ENCODE data around the gene DENND1B.

The DENND1B gene

DNA sequence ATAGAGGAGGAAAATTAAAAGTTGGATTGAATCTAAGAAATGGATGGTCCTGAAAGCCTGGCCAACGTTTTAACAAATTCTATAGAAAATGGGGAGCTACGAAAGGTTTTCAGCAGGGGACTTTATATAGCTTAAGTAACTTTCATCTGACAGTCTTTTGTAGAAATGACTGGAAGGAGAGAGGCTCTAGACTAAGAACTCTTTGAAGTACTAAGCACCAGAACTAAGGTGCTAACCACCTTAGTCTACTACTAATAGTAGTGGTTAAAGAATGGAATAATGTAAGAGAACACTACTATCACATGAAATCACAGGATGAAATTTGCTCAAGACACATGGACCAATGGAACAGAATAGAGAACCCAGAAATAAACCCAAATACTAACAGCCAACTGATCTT lies 126.1 kb downstream of the DENND1B start:
- TF ChIP-seq, protein P1, sequence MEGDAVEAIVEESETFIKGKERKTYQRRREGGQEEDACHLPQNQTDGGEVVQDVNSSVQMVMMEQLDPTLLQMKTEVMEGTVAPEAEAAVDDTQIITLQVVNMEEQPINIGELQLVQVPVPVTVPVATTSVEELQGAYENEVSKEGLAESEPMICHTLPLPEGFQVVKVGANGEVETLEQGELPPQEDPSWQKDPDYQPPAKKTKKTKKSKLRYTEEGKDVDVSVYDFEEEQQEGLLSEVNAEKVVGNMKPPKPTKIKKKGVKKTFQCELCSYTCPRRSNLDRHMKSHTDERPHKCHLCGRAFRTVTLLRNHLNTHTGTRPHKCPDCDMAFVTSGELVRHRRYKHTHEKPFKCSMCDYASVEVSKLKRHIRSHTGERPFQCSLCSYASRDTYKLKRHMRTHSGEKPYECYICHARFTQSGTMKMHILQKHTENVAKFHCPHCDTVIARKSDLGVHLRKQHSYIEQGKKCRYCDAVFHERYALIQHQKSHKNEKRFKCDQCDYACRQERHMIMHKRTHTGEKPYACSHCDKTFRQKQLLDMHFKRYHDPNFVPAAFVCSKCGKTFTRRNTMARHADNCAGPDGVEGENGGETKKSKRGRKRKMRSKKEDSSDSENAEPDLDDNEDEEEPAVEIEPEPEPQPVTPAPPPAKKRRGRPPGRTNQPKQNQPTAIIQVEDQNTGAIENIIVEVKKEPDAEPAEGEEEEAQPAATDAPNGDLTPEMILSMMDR (IDR thresholded peaks at IDR 0.05; ENCODE audit: low read depth, low read length, missing control alignments) = no peak
- Histone ChIP-seq H3K27ac (no peak overlapping the region), H3K27me3 (replicated peaks) (no peaks in the 10 kb centered on the region), H3K36me3 (replicated peaks) (no peaks in the 10 kb centered on the region), H3K4me3 (ENCODE audit: low read depth, low read length) (no peak overlapping the region)
- in situ Hi-C loops (cut with HindIII; ENCODE audit: low pct_ligation_motif_present, low sequenced_read_pairs) = no loop called here
- DNase-seq = no peak

DNA sequence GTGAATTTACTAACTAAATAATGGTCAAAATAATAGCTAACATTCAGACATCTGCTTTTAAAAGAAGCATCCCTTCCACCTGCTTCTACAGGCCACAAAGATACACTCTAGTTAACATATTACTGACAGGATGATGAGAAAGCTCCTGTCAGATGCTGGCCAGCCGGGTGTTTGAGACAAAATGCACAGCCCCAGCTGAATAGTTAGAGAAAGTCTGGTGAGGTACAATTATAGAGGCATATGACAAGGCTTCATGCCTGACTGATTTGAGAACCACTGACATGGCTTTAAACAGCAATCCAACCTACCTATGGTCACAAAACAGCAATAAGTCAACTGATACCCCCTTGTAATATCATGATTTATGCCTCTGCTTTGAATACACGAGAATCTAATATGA lies 137.0 kb downstream of the DENND1B start:
- in situ Hi-C loops (cut with HindIII; ENCODE audit: low pct_ligation_motif_present, low sequenced_read_pairs) = no loop called here
- no peak for DNase-seq
- Histone ChIP-seq H3K4me3 (ENCODE audit: low read depth, low read length) (no peak overlapping the region), H3K27me3 (replicated peaks) (no peaks in the 10 kb centered on the region), H3K27ac (no peak overlapping the region), H3K36me3 (replicated peaks) (no peaks in the 10 kb centered on the region)
- TF ChIP-seq, protein P1 (IDR thresholded peaks at IDR 0.05; ENCODE audit: low read depth, low read length, missing control alignments) = no peak

DNA sequence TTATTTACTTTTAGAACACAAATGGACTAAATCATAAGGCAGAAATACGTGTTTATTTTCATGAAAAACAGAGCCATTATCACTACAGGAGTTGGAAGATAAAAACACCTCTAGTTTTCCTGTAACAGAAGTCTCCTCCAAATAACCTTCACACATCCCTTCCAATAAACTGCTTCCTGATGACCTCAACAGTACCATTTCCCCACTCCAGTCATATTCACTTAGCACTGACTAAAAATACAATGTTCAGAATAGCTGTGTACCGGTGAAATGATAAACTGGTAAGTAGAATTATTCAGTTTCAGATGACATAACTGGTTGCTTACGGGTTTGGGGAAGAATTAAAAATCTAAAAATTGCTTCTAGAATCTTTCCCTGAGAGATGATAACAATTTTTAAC lies 137.9 kb downstream of the DENND1B start:
- TF ChIP-seq, protein P1 (IDR thresholded peaks at IDR 0.05; ENCODE audit: low read depth, low read length, missing control alignments) = no peak

DNA sequence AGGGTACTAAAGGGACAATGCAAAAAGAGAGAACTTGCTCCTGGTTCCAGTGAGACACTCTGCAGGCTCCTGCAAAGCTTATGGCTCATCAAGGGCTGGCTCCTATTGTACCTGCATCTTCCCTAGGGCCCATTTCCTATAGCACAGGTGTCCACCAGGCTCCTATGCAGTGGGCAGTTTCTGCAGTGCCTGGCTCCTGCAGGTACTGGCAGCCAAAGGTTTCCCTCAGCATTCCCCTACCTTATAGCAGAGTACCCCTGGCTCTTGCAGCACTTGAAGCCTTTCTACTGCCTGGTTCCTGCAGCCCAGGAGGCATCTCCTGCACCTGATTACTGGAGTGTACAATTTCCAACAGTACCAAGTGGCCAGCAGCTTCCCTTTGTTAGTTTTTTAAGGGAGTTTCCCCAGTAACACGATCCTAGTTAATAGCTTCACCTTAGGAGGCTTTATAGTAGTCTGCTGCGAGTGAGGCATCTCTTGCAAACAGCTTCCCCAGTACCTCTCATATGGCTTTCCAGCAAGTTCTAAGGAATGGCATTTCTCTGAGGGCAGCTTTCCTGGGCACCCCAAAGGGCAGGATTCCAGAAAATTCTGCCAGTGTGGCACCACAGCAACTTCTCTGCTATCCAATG lies 141.7 kb downstream of the DENND1B start:
- TF ChIP-seq, protein P1 (IDR thresholded peaks at IDR 0.05; ENCODE audit: low read depth, low read length, missing control alignments) = no peak
- Histone ChIP-seq H3K36me3 (replicated peaks) (no peaks in the 10 kb centered on the region), H3K4me3 (ENCODE audit: low read depth, low read length) (no peak overlapping the region), H3K27ac (no peak overlapping the region), H3K27me3 (replicated peaks) (no peaks in the 10 kb centered on the region)
- in situ Hi-C loops (cut with HindIII; ENCODE audit: low pct_ligation_motif_present, low sequenced_read_pairs) = no loop called here
- DNase-seq = no peak

More for the DNA sequence above, 137.9 kb downstream of the DENND1B start:
- H3K27ac ChIP-seq = no peak overlapping the region
- no peaks in the 10 kb centered on the region for H3K27me3 ChIP-seq (replicated peaks)
- in situ Hi-C loops (cut with HindIII; ENCODE audit: low pct_ligation_motif_present, low sequenced_read_pairs) = no loop called here
- no peaks in the 10 kb centered on the region for H3K36me3 ChIP-seq (replicated peaks)
- H3K4me3 ChIP-seq (ENCODE audit: low read depth, low read length) = no peak overlapping the region
- no peak for DNase-seq

DNA sequence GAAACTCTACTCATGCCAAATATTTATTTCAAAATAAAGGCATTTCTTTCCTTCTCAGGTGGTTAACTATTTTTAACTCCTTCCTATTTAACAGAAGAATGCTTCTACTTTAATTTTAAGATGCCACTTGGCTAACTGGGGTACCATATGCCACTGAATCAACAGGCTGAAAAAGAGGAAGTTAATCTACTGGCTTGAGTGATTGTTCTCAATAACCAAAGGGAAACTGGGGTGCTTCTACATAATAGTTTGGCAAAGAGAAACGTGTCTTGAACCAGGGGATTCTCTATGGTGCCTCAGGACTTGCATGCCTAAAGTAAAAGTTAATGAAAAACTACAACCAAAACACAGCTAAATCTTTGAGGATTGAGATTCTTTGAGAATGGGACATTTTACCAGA lies 142.6 kb downstream of the DENND1B start:
- no peaks in the 10 kb centered on the region for H3K36me3 ChIP-seq (replicated peaks)
- DNase-seq = no peak
- H3K4me3 ChIP-seq (ENCODE audit: low read depth, low read length) = no peak overlapping the region
- no peak overlapping the region for H3K27ac ChIP-seq
- H3K27me3 ChIP-seq (replicated peaks) = no peaks in the 10 kb centered on the region
- in situ Hi-C loops (cut with HindIII; ENCODE audit: low pct_ligation_motif_present, low sequenced_read_pairs) = no loop called here
- TF ChIP-seq, protein P1 (IDR thresholded peaks at IDR 0.05; ENCODE audit: low read depth, low read length, missing control alignments) = no peak

DNA sequence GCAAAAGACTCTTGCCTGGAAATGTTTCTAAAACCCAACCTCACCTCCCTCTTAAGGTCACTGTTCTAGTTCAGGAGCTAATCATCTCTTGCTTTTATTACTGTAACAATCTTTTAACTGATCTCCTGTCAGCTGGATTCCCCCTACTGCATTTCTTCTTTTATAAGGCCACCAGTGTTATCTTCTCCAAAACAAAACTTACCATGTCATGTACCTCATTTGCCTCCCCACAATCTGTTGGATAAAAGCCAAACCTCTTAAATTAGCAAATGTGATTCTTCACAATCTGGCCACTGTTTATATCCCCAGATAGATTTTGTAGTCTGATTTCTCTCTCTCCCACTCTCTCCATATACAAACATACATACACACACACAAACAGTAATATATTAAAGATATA lies 143.3 kb downstream of the DENND1B start:
- H3K36me3 ChIP-seq (replicated peaks) = no peaks in the 10 kb centered on the region
- DNase-seq = no peak
- TF ChIP-seq, protein P1 (IDR thresholded peaks at IDR 0.05; ENCODE audit: low read depth, low read length, missing control alignments) = no peak
- in situ Hi-C loops (cut with HindIII; ENCODE audit: low pct_ligation_motif_present, low sequenced_read_pairs) = no loop called here
- no peaks in the 10 kb centered on the region for H3K27me3 ChIP-seq (replicated peaks)
- H3K4me3 ChIP-seq (ENCODE audit: low read depth, low read length) = no peak overlapping the region
- H3K27ac ChIP-seq = no peak overlapping the region
